GM12864 (cell line): ENCODE measurements around the gene PTX3.

ENCODE experiments used
- DNase-seq: peaks from one replicate; pipeline ENCODE4 v3.0.0-alpha.2; 2011; ENCODE audit warnings: low read depth
- H3K4me3 ChIP-seq: 2 replicates; pipeline ENCODE4 v1.5.1; 2011; ENCODE audit warnings: mild to moderate bottlenecking, low read depth, low read length, control low read depth
- TF ChIP-seq, protein P1 (sequence below): IDR thresholded peaks from 2 replicates; pipeline ENCODE4 v1.5.1; 2011; ENCODE audit warnings: low read depth, mild to moderate bottlenecking, moderate library complexity, low read length, control low read depth, inconsistent platforms; ENCODE audit errors: missing control alignments

The PTX3 gene

DNA sequence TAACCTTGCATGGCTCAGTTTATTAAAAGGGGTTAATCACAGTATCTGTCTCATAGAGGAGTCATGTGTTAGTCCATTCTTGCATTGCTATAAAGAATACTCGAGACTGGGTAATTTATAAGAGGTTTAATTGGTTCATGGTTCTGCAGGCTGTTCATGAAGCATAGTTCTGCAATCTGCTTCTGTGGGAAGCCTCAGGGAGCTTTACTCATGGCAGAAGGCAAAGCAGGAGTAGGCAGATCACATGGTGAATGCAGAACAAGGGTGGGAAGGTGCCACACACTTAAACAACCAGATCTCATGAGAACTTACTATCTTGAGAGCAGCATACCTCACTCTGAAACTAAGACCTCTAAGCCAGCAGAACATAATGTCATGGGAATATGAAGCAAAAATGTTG, 42.2 kb upstream of the PTX3 start:
- TF ChIP-seq, protein P1, sequence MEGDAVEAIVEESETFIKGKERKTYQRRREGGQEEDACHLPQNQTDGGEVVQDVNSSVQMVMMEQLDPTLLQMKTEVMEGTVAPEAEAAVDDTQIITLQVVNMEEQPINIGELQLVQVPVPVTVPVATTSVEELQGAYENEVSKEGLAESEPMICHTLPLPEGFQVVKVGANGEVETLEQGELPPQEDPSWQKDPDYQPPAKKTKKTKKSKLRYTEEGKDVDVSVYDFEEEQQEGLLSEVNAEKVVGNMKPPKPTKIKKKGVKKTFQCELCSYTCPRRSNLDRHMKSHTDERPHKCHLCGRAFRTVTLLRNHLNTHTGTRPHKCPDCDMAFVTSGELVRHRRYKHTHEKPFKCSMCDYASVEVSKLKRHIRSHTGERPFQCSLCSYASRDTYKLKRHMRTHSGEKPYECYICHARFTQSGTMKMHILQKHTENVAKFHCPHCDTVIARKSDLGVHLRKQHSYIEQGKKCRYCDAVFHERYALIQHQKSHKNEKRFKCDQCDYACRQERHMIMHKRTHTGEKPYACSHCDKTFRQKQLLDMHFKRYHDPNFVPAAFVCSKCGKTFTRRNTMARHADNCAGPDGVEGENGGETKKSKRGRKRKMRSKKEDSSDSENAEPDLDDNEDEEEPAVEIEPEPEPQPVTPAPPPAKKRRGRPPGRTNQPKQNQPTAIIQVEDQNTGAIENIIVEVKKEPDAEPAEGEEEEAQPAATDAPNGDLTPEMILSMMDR, result no peak
- H3K4me3 ChIP-seq, result no peak overlapping the region
- DNase-seq, result no peak

DNA sequence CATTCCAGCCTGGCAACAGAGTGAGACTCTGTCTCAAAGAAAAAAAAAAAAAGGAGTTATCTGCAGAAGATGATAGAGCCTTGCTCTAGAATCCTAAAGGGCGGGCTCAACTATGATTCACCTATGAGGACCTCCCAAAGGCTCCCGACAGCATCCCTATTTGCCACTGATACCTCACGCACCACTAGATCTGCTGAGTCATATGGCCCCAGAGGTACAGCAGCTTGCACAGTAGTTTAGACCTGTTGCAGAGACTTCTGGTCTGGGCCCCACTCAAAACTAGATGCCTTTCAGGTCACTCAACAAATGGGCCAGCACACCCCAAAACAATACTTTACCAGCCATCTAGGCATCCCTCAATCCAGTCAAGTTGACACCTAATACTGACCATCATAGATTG, 38.1 kb upstream of the PTX3 start:
- no peak overlapping the region for H3K4me3 ChIP-seq
- TF ChIP-seq, protein P1, result no peak
- no peak for DNase-seq

DNA sequence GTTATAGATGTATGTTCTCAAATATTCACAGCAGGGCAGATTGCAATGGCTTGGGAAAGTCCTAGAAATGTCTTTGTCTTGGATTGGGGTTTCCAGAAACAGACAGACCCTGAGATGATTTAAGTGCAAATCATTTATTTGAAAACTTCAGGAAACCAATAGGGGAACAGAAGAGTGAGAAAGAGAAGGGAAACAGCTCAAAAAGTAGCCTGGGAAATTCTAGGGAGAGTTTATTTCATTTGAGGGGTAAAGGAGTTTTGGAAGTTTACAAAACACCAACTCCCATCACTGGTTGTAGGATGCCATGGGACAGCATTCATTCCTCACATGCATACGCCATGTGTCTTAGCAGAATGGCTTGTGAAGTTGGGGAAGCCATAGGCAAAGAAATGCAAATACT, 32.3 kb upstream of the PTX3 start:
- H3K4me3 ChIP-seq, result no peak overlapping the region
- DNase-seq, result no peak
- TF ChIP-seq, protein P1, result no peak

DNA sequence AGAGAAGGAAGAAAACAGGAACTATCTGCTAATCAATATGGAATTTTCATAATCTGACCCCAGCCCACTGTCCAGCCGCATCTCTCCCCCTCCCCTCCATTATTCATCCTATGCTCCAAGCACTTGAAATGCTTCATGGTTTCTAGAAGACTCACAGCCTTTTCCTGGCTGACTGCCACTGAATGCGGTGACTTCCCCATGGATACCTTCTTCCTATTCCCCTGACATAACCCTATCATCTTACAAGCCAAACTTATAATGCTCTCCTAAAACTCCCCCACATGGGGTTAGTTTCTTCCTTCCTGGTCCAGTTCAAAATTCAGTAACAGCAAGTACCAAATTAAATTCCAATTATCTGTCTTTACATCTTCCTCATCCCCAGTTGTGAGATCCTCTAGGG, 31.2 kb upstream of the PTX3 start:
- TF ChIP-seq, protein P1, result no peak
- no peak for DNase-seq

DNA sequence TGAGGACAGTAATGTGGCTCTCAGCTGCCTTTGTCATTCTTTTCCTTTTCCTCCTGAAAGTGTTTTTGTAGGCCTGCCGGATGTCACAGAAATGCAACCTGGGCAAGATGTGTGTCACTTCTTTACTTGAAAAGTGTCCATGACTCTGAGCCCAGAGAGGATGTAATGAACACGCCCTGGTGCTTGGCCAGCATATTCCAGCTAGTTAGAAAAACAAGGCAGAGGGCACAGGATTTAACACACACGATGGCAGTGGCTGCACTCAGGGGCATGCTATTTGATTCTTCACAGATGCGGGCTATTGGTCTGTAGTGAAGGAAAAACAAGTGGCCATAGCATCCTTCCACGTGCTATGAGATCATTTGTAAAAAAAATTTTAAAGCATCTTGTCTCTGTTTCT, 30.3 kb upstream of the PTX3 start:
- H3K4me3 ChIP-seq, result no peak overlapping the region
- TF ChIP-seq, protein P1, result no peak

More for the DNA sequence above, 31.2 kb upstream of the PTX3 start:
- no peak overlapping the region for H3K4me3 ChIP-seq

DNA sequence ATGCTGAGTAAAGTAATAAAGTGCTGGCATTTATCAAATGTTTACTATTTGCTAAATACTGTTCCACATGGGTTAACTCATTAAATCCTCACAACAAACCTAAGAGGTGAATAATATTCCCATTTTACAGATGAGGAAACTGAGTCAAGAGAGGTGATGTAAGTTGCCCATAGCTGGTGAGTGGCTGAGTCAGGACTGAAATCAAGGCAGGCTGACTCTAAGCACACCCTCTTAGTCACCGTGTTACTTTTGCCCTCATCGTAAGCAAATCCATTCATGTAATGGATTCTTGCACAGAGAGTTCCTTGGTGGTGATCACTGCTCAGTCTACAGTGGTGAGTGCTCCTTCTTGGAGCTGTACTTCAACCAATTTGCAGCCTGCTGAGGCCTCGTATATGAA, 28.9 kb upstream of the PTX3 start:
- no peak for DNase-seq
- TF ChIP-seq, protein P1, result no peak
- H3K4me3 ChIP-seq, result no peak overlapping the region

More for the DNA sequence above, 30.3 kb upstream of the PTX3 start:
- DNase-seq, result no peak

DNA sequence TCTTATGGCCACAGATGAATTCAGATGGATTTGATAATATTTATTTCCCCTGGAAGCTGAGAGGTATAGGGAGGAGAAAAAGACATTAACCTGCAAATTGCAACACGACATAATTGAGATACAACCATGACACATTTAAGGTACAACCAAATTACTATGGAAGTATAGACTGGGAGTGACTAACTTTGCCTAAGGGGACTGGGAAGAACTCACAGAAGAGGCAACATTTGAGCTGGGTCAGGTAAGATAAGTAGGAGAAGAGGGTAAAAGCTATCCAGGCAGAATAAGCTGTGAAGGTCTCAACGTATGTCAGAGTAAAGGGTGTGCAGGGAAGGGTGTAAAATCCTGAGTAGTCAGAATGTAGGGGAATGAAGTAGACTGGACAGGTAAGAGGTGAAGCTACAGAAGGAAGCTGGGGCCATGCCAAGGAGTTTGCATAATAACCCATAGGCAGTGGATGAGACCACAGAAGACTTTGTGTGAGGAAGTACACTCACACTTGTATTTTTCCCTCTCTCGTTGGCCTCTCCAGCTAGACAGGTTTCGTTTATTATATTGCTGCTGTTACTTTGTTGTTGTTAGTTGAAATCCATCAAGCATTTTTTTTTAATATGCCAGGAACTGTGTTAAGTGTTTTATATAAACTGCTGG, 28.0 kb upstream of the PTX3 start:
- no peak overlapping the region for H3K4me3 ChIP-seq
- DNase-seq, result no peak
- TF ChIP-seq, protein P1, result no peak
